ENCODE measurements around the gene CALHM2.
"Not testable (repeated sequence)": the region's sequence is repeated elsewhere in the genome, so short reads cannot be mapped to it uniquely, and the experiment has no call there.

CALHM2 gene, protein sequence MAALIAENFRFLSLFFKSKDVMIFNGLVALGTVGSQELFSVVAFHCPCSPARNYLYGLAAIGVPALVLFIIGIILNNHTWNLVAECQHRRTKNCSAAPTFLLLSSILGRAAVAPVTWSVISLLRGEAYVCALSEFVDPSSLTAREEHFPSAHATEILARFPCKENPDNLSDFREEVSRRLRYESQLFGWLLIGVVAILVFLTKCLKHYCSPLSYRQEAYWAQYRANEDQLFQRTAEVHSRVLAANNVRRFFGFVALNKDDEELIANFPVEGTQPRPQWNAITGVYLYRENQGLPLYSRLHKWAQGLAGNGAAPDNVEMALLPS

DNA sequence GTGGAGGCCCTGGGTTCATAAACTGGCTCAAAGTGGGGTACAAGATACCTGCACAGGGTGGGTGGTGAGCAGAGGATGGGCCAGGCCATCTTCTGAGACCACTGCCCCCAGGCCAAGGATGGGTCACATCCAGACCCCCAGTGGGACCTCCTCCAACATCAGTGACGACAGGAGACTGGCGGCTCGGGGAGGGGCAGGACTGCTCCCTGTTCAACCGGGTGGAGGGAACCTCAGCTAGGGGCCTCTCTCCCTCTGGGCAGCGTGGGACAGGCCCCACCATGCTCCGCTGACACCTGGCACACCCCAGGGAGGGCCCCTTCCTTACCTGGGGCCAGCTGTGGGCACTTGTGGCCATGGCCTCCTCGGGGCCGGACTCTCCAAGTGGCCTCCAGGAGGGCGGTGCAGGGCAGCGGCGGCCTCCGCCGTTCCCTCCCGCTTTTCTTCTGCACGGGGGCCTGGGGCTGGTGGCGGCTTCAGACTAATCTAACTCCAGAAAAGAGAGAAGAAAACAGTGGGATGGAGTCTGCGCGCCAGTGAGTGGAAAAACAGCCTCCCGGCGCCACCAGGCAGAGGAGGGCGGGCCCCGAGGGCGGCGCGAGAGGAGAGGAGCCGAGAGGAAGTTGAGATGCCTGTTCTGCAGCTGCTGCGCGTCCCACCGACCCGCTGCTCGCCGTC, at the start of gene CALHM2:
Gene CALHM2, minus strand, starts transcription at position 540 of the 675 bp plus-strand sequence. CDS start 2,429 bp downstream, outside the sequence.
- peak within 1 kb of the TSS; percentile 57 for H3K4me3 ChIP-seq (ENCODE audit: low read depth, low read length)
- DNase-seq (ENCODE audit: low read depth), result no peak

DNA sequence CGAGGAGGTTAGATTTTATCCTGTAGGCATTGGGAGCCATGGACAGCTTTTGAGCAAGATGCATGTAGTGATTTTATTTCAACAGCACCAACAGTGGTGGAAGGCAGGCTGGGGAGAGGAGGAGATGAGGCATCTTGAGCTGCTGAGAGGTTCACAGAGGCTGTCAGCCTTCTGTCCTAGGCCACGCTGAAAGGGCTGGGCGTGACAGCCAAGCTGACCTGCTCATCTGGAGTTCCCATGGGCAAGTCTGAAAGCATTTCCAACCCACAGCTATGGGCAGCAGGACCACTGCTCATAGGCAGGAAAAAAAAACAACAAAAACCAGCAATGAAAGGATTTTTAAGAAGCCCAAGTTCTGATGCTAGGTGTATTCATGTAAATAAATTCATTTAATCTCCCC, 49.0 kb upstream of the CALHM2 start:
- no peak overlapping the region for H3K4me3 ChIP-seq (ENCODE audit: low read depth, low read length)
- no peak for DNase-seq (ENCODE audit: low read depth)

DNA sequence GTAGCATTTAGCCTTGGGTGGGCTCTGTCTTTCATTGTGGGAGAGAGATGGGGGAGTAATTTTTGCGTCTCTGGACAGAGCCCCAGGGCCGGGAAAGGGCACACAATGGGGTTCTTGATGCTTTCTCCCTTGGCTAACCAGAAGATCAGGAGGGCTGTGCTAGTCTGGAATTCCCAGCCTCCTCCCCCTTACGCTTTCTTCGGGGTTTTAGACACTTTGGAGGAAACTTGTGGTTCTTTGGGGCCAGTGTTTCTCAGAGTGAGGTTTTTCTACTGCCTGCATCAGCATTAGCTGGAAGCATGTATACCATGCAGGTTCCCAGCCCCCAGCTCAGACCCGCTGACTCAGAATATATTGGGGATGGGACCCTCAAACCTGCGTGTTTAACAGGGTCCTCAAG, 48.3 kb upstream of the CALHM2 start:
- no peak for DNase-seq (ENCODE audit: low read depth)
- no peak overlapping the region for H3K4me3 ChIP-seq (ENCODE audit: low read depth, low read length)

DNA sequence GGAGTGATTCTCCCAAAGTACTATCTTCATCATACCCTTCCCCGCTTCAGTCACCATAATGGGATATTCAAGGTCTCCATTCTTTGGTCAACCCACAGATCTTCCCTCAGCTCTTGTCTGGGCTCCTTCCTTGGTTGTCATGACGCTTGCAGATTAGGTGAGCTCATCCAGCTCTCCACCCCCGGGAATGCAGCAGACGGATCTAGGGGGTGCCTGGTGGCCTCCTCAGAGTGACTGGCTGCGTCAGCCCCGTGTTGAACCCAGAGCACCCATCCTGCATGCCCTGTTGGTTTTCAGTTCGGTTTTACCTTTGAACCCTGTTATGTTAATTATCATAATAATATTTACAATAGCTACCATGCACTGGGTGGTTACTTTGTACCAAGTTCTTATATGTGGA, 47.7 kb upstream of the CALHM2 start:
- no peak for DNase-seq (ENCODE audit: low read depth)
- H3K4me3 ChIP-seq (ENCODE audit: low read depth, low read length), result no peak overlapping the region

DNA sequence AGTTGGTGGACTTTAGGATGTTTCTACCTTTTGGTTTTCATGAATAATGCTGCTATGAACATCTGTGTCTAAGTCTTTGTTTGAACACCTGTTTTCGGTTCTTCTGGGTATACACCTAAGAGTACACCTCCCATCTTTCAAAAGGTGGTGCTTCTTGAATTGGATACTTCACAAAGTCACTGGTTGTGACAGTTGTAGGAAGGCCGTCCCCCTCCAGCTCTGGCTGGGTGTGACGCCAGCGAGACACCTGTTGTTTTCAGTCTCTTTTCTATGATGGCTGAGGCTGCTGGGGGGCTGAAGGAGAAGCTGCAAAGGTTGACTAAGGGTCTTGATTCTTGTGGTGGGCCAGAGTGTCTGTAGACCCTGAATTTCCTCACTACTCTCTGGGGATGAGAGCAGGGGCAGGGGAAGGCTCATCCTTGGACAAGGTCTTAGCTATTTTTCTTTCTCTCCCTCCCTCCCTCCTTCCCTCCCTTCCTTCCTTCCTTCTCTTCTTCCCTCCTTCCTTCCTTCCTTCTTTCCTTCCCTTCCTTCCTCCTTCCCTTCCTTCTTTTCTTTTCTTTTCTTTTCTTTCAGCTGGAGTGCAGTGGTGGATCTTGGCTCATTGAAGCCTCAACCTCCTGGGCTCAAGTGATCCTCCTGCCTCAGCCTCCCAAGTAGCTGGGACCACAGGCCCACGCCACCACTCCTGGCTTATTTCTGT, 46.9 kb upstream of the CALHM2 start:
- H3K4me3 ChIP-seq (ENCODE audit: low read depth, low read length), result no peak overlapping the region
- DNase-seq (ENCODE audit: low read depth), result no peak

DNA sequence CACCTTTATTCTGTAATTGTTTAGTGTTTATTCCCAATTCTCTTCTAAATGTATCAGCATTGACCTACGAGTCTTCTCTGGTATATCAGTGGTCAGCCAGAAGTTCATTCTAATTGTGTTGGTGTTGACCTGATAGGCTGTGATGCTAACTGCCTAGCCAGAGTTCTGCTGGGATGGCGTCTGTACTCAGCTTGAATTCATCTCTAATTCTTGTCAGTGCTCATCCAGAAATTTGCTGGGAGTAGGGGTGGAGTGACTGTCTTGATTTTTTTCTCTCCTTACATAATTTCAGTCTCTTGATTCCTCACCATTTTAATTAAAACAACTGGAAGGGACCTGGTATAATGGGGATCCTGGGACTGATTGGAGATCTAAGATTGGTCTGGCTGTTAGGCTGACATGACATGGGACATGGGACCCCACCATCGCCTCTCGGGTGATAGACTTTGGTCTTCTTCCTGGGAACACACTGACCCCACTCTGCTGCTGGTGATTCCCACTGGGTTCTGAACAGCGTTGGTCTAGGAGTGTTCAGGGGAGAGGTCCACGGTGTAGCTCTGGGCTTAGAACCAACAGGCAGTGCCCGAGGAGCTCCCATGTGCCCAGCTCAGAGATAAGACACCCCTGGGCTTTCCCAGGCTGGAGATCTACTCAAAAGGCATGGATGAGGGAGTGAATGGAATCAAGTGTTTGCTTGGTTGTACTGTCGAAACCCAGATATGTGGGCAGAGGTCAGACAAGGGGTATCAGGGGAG, 45.2 kb upstream of the CALHM2 start:
- no peak for DNase-seq (ENCODE audit: low read depth)
- no peak overlapping the region for H3K4me3 ChIP-seq (ENCODE audit: low read depth, low read length)

DNA sequence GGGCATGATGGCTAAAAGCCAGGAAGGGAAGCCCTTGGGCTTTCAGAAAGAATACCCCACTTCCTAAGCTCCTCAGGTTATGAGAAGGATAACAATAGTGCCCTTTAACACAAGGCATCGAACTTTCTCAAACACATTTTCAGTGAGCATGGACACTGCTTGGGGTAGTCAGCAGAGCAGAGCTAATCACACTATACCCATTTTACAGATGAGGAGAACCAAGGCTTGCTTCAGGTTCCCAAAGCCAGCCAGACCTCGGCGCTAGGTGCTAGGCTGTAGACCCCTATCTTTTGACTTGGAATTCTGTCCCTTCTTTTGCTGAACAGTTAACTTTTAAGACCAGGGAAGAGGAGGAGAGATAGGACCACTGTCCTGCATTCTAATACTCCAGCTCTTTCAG, 43.2 kb upstream of the CALHM2 start:
- H3K4me3 ChIP-seq (ENCODE audit: low read depth, low read length), result no peak overlapping the region
- no peak for DNase-seq (ENCODE audit: low read depth)

DNA sequence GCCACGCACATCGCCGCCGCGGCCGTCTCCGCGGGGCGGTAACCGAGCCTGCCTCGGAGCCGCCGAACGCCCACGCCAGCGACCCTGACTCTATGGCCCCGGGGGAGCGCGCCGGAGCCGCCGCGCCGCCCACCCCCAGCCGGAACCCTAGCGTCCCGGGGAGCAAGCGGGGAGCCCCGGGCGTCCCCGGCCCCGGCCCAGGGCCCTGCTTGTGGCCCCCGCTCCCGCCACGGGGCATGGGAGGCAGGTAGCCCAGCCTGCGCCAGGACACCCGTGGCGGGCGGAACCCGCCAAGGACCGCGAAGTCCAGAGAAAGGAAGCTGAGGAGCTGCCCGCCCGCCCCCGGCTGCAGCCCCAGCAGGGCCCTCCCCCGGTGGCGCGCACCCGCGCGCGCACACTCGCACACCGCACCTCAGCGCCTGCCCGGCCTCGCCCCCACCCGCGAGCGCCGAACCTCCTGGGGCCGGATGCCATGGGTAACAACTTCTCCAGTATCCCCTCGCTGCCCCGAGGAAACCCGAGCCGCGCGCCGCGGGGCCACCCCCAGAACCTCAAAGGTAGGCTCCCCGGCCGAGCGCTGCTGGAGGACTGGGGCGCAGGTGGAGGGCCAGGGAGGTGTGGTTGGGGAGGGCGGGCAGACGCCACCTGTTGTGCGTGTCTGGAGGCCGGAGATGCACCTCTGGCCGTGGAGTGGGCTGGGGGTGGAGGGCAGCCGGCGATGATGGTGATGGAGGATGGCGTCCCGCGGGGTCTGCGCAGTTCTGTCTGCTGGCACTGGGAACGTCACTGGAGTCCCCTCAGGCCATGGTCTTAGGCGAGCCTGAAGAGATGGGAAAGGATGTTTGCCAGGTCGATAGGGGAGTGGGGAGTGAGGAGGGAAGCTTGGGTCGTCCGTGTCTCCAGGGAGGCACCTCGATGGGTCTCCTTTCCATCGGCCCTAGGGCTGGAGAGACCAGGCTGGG, 42.0 kb upstream of the CALHM2 start:
- H3K4me3 ChIP-seq (ENCODE audit: low read depth, low read length), result peak overlapping the region; percentile 42
- no peak for DNase-seq (ENCODE audit: low read depth)

DNA sequence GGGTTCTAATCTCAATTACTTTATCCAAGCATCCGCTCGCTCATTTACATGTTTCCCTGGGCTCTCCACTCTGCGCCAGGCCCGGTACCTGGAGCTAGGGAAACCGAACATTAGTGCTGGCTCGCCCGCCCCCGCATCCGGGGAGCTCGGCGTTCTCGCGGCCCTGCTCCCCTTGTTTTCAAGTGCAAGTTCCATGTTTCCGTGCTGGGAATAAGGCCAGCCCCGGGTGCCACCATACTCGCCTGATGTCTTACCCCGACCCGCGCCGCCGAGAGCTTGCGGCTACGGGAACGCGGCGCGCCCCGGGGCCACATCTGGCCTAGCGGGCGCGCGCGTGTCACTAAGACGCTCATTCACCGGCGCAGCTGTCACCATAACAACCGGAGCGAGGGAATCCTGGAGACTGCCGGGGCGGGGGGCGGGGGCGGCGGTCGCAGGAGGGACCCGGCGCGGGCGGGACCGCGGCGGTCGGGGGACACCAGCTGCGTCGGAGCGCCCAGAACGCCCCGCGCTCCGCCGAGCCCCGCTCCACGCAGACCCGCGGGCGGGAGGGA, 41.3 kb upstream of the CALHM2 start, which contains the start of gene NEURL1:
Gene NEURL1, plus strand, starts transcription at position 344 of the 554 bp plus-strand sequence. CDS start 683 bp downstream, outside the sequence.
- H3K4me3 ChIP-seq (ENCODE audit: low read depth, low read length), result peak within 1 kb of the TSS; percentile 42
- no peak for DNase-seq (ENCODE audit: low read depth)

DNA sequence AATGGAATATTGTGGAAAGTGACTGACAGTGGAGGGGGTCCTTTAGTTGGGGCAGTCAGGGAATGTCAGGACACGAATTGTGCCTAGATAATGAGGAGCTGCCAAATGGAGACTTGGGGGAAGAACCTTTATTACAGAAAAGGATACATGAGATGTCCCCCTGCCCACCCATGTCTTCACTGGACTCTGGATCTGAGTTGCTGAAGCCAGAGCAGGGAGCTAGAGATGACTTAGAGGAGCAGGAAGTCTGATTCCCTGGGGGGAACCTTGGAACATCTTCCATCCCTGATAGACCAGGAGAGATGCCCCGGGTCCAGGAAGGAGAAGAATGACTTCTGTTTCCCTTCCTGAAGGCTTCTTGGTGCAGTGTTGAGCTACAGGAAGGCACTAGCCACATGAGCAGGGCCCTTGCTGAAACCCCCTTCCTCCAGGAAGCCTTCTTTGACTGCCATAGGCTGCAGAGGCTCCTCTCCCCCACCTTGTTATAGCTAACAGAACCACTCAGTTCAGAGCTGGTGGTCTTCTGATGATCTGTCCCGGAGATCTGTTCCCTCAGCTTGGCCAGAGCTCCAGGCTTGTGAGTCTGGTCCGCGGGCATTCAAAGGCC, 40.6 kb upstream of the CALHM2 start:
- no peak overlapping the region for H3K4me3 ChIP-seq (ENCODE audit: low read depth, low read length)
- DNase-seq (ENCODE audit: low read depth), result no peak

DNA sequence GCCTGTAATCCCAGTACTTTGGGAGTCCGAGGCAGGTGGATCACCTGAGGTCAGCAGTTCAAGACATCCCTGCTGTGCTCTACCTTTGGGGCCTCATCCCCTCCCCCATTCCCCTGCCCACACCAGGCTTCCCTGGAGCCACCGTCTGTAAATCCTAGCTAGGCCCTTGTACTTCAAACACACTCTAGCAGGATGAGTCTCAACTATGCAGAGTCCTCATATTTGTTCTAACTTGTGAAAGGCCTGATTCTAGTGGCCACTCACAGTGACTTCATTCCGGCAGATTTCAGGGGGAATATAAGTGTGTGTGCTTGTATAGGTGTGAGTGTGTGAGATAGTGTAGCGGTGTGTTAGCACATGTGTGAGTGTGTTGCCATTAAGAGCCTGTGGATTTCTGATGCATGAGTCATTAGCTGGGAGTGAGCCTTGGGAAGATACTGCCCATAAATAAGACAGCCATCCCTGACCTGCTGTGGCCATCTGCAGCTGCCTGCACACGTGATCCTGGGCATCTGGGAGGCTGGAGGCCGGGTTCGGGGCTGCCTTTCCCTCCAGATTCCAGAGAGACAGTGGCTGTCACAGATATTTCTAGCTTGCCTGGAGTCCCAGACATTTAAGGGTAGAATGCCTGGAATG, 39.7 kb upstream of the CALHM2 start:
- peak; percentile 92 for DNase-seq (ENCODE audit: low read depth)
- no peak overlapping the region for H3K4me3 ChIP-seq (ENCODE audit: low read depth, low read length)

DNA sequence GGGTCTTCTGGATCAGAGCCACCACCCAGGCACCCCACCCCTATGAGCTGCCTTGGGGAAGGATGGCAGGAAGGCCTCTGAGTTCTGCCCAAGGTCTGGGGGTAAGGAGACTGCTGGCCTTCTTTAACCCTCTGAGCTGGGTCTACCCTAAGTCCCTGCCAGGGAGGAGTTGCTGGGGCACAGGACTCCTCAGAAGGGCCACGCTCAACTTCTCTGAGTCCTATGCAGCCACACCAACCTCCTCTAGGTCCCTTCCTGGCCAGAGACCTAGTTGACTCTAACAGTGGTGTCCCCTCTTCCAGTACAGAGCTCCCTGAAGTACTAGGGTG, 38.8 kb upstream of the CALHM2 start:
- DNase-seq (ENCODE audit: low read depth), result no peak
- no peak overlapping the region for H3K4me3 ChIP-seq (ENCODE audit: low read depth, low read length)

DNA sequence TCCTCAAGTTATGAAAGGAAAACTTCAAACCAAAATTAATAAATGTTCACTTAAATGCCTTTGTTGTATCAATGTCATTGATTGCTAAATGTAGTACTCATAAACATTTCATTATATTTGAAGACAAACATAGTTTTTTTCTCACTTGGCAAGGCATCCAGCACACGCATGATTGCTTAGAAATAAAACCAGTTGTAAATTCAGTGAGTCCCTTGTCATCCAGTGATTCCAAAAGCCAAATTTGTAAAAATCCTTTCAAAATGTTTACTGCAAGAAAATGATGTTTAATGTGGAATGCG, 35.2 kb upstream of the CALHM2 start:
- no peak for DNase-seq (ENCODE audit: low read depth)
- no peak overlapping the region for H3K4me3 ChIP-seq (ENCODE audit: low read depth, low read length)

DNA sequence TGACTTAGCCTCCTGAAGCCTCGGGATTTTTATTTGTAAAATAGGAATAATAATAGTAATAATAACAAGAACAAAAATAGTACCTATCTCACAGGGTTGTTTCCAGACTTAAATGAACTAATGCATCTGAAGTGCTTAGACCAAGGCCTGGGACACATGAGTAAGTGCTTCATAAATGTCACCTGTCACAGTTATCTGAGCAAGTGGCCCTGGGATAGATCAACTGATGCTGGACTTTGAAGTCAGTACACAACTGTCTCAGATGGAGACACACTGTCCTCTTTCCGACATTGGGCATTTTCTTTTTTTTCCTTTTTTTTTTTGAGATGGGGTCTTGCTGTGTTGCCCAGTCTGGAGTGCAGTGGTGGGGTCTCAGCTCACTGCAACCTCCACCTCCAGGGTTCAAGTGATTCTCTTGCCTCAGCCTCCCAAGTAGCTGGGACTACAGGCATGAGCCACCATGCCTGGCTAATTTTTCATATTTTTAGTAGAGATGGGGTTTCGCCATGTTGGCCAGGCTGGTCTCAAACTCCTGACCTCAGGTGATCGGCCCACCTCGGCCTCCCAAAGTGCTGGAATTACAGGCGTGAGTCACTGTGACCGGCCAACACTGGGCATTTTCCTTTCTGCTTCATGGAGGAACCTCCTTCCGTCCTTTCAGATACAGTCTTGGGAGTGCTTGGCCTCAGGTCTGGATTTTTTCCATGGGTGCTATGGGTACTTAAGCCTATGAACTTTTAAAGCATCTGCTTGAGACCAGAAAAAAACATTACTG, 34.7 kb upstream of the CALHM2 start:
- H3K4me3 ChIP-seq (ENCODE audit: low read depth, low read length); DNase-seq (ENCODE audit: low read depth): not testable (repeated sequence)

DNA sequence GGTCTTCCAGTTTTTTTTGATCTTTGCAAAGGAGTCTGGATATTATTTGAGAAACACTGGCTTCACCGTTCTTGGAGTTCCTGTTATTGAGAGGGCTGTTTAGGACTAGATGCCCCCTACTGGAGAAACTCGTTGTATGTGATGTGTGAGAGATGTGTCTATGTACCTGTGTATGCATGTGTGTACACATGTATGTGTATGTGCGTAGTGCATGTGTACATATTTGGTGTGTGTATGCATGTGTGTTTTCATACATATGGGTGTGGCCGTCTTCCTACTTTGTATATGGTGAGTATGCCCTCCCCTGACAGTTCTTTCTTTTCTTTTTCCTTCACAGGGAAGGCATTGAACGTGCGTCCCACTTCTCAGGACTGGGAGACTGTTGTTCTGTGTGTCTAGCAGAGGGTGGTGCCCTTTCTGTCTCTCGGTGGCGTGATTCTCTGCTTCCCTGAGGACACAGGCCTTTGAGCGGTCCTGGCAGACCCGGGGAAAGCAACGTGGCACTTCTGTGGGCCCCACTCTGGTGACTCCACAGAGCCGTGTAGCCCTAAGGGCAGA, 29.9 kb upstream of the CALHM2 start:
- no peak overlapping the region for H3K4me3 ChIP-seq (ENCODE audit: low read depth, low read length)
- DNase-seq (ENCODE audit: low read depth), result peak; percentile 26

DNA sequence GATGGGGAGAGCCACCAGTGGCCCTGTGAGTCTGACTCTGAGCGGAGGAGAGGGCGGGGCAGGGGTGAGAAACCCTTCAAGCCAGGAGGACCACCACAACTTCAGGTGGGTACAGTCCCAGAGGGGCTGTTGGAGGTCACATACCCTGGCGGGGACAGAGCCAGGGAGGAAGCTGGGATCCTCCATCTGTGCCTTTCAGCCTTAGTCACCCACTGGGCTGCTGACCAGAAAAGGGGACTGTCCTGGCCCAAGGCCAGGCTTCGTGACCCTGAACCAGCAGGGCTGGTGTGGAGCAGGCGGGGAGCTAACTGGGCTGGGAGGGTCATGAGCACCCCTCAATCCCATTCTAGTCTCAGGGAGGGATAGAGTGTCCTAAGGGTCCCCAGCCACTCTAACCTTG, 28.4 kb upstream of the CALHM2 start:
- no peak for DNase-seq (ENCODE audit: low read depth)
- H3K4me3 ChIP-seq (ENCODE audit: low read depth, low read length), result no peak overlapping the region

DNA sequence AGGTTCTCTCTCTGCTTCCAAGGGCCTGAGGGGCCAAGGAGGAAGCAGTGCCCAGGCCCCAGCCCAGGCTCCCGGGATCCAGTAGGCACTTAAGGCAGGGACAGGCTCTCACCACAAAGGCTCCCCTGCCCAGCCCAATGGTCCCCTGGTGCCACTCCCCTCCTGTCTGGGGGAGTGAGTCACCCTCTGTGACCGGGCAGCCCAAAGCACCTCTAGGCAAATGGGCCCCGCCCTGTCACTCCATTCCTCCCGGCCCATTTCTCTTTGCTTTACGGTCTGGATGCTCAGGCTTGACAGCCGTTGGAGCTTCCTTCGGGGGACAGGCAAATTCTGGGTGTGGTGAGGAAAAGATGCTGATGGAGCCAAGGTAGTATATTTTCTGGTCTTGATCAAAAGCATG, 27.0 kb upstream of the CALHM2 start, which contains the start of gene CALHM3:
Gene CALHM3, minus strand, starts transcription at position 106 of the 400 bp plus-strand sequence. CDS start 208 bp downstream, outside the sequence.
- no peak within 1 kb of the TSS for H3K4me3 ChIP-seq (ENCODE audit: low read depth, low read length)
- no peak for DNase-seq (ENCODE audit: low read depth)

Data from skeletal muscle cell (primary cell).